GM19372 (cell line): ENCODE data around the gene CNTNAP1.

Experiments
- ATAC-seq: cut with Tn5 transposase; IDR thresholded peaks from one replicate; pipeline ENCODE4 v1.9.1; 2021; ENCODE audit warnings: mild to moderate bottlenecking, low read depth, moderate library complexity; ENCODE audit not compliant: unreplicated experiment

CNTNAP1 gene

DNA sequence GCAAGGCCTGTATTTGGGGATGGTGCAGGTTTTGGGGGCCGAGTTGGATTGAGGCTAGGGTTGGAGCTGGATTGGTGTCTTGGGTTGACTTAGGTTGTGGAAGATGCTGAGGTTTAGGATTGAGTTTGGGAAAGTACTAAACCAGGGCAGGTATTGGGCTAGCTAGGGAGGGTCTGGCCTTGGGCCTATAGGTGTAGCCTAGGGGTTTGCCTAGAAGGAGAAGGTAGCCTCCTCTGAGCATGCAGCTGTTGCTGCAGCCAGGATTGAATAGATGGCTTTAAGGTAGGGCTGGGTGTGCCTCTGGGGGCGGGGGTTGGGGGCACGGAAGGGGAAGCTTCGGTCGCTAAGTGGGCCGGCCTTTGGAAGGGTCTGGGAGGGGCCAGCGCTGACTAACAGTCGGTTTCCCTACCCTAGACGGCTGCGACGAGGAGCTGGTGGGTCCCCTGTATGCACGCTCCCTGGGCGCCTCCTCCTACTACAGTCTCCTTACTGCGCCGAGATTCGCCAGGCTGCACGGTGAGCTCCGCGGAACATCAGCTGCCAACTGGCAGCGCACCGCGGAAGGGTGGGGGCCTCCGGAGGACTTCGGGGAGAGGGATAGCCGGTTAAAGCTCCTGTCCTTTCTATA lies 1.2 kb downstream of the CNTNAP1 start:
- ATAC-seq, result no peak

DNA sequence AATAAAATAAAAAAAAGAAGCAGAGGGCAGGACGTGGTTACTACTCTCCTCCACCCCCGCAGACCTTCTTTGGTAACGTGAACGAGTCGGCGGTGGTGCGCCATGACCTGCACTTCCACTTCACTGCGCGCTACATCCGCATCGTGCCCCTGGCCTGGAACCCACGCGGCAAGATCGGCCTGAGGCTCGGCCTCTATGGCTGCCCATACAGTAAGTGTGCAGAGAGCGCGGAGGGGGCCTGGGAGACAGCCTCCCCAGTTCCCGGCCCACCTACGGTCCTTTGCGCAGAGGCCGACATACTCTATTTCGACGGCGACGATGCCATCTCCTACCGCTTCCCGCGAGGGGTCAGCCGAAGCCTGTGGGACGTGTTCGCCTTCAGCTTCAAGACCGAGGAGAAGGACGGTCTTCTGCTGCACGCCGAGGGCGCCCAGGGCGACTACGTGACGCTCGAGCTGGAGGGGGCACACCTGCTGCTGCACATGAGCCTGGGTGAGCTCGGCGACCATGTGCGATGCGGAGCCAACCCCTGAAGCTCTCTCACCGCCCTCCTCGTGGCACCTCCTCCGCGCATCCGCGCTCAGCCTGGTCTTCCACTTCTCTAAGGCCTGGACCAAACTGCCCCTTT lies 2.7 kb downstream of the CNTNAP1 start:
- ATAC-seq, result no peak

DNA sequence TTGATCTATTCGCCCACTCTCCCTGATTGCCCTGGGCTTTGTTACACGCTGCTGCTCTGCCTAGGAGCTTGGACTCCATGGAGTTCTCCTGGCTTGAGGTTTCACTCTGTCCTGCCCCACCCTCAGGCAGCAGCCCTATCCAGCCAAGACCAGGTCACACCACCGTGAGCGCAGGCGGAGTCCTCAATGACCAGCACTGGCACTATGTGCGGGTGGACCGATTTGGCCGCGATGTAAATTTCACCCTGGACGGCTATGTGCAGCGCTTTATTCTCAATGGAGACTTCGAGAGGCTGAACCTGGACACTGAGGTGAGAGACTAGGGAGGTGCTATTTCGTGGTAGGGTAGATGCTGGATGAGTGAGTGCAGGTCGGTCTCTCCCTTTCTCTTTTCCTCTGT lies 3.5 kb downstream of the CNTNAP1 start:
- ATAC-seq, result no peak

DNA sequence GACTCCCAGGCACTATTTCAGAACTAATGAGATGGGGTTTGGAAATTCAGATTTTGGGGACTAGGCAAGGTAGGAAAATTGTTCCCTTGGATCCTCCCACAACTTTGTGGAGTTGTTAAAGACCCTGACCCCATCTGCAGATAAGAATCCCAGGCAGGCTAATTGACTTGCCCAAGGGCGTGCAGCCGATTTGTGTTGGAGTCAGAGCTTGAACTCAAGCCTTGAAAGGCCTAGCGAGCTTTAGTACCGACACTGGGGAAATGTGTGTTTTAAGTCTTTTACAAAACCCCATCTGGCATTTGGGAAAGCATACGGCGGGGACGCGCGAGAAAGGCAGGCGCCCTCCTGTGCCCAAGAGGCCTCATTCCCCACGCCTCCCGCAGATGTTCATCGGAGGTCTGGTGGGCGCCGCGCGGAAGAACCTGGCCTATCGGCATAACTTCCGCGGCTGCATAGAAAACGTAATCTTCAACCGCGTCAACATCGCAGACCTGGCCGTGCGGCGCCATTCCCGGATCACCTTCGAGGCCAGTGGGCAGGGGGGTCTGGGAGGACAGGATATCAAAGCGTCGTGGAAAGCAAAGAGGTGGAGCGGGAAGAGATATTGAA lies 4.3 kb downstream of the CNTNAP1 start:
- ATAC-seq, result no peak

DNA sequence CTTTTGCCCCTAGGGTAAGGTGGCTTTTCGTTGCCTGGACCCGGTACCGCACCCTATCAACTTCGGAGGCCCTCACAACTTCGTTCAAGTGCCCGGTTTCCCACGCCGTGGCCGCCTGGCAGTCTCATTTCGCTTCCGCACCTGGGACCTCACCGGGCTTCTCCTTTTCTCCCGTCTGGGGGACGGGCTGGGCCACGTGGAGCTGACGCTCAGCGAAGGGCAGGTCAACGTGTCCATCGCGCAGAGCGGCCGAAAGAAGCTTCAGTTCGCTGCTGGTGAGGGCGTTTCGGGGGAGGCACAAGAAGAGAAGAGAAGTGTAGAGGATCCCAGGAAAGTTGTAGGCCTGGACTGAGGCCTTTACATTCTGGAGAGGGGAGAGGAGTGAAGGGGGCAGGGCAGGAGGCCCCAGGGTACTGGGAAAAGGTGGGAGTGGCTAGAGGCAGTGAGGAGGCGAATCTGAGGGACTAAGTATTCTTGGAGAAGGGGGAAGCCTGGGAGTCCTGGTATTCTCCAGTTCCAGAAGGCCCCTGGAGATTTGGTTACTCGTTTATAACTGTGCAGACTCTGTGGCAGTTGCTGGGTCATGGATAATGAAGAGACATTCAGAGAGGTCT lies 5.5 kb downstream of the CNTNAP1 start:
- no peak for ATAC-seq

DNA sequence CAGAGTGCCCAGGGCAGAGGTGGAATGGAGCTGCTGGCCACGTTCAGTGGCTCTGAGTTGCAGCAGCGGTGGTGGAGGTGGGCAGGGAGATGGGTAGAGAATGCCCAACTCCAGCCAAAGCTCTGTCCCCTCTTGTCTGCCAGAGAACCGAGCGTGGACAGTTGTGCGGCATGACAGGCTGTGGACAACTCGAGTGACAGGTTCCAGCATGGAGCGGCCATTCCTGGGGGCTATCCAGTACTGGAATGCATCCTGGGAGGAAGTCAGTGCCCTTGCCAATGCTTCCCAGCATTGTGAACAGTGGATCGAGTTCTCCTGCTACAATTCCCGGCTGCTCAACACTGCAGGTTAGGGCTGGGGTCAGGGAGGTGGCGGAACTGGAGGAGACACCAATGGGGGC lies 8.3 kb downstream of the CNTNAP1 start:
- ATAC-seq, result no peak

DNA sequence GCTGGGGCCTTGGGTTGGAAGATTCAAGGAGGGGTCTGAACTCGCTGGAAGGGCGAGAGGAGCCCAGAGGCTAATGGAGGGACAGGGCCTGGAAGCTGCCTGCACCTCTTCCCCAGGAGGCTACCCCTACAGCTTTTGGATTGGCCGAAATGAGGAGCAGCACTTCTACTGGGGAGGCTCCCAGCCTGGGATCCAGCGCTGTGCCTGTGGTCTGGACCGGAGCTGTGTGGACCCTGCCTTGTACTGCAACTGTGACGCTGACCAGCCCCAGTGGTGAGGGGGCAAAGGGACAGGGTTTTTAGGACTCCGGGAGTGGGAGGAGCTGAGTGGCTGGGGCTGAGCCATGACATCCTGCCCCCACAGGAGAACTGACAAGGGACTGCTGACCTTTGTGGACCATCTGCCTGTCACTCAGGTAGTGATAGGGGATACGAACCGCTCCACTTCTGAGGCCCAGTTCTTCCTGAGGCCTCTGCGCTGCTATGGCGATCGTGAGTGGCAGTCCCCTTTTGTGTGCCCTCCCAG lies 8.8 kb downstream of the CNTNAP1 start:
- ATAC-seq, result no peak

DNA sequence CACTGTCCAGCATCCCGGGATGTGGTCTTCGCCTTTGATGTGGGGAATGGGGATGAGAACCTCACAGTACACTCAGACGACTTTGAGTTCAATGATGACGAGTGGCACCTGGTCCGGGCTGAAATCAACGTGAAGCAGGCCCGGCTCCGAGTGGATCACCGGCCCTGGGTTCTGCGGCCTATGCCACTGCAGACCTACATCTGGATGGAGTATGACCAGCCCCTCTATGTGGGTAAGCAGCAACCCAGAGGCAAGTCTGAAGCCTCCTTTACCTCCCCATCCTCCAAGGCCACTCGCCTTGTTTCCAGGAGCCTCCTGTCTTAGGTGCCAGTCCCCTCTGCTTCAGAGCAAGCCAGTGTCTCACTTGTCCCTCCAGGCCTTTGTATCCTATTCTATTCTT lies 10.2 kb downstream of the CNTNAP1 start:
- ATAC-seq, result no peak

DNA sequence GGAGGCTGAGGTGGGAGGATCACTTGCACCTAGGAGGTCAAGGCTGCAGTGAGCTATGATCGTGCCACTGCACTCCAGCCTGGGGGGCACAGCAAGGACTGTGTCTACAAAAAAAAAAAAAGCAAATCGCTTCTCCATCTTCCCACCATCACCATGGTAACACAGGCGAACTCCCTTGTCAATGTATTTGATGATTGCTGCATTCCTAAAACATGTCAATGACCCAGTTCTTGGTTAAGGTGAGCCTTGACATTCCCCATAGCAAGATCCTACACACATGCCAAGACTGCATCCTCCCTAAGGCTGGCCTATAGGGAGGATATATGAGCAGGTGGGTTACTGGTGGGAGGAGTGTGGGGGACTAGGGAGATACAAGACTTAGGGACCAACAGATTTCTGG lies 12.2 kb downstream of the CNTNAP1 start:
- ATAC-seq, result no peak

DNA sequence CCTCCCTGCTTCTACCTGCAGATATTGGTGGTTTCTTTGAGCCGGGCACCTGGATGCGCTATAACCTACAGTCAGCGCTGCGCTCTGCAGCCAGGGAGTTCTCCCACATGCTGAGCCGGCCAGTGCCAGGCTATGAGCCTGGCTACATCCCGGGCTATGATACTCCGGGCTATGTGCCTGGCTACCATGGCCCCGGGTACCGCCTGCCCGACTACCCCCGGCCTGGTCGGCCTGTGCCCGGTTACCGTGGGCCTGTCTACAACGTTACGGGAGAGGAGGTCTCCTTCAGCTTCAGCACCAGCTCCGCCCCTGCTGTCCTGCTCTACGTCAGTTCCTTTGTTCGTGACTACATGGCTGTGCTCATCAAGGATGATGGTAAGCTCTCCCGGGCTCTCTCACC lies 13.2 kb downstream of the CNTNAP1 start:
- no peak for ATAC-seq

DNA sequence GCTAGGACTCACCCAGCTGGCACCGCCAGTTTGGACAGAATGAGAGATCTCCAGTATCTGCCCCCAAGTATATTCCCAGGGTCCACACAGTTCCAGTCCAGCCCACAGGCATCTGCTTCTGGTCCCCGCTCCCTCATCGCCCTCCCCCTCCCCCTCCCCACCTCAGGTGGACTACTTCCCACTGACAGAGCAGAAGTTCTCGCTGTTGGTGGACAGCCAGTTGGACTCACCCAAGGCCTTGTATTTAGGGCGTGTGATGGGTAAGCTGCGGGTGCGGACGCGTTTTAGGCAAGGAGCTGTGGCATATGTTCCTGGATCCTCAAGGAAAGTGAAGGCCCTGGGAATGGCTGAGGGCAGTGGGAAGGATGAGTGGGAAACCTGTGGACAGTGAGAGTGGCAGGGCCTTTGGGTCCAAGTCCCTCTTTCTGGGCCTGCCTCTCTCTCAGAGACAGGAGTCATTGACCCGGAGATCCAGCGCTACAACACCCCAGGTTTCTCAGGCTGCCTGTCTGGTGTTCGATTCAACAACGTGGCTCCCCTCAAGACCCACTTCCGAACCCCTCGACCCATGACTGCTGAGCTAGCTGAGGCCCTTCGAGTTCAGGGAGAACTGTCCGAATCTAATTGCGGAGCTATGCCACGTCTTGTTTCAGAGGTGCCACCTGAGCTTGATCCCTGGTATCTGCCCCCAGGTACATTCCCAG lies 14.9 kb downstream of the CNTNAP1 start:
- no peak for ATAC-seq

DNA sequence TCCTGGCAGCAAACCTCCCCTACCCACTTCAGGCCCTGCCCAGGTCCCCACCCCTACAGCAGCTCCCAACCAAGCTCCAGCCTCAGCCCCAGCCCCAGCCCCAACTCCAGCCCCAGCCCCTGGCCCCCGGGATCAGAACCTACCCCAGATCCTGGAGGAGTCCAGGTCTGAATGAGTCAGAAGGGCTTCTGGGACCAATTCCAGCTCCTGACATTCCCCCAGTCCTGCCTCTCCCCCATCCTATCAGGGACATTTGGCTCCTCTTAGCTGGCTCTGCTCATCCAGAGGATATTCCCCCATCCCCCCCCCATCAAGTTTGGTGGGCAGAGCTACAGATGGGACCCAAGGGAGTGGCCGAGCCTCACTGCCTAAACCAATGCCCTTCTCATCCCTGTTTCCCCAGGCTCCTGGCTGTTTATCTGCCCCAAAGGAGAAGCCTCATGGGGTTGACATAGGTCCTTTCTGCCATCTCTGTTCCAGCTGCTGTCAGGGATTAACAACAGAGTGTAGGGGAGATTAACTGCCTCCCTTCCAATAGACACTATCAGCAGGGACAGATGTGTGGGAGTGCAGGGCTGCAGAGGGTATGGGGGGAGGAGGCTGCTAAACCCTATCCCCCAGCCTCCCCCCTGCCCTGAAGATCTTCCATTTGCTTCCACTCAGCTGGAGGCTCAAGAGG lies 16.5 kb downstream of the CNTNAP1 start:
- no peak for ATAC-seq

DNA sequence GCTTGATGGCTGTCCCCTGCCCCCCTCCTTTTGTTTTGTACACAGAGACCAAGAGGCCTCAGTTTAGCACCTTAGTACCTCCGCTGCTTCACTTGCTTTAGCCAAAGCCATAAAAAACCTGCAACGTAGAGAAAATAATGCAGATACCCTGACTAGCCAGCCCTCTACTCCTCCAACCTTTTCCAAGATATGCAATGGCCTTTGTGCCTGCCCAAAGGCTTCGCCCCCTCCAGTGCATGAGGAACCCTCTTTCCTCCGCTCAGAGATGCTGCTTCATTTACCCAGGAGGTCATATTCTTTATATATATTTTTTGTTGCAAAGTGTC lies 17.0 kb downstream of the CNTNAP1 start:
- ATAC-seq, result no peak

DNA sequence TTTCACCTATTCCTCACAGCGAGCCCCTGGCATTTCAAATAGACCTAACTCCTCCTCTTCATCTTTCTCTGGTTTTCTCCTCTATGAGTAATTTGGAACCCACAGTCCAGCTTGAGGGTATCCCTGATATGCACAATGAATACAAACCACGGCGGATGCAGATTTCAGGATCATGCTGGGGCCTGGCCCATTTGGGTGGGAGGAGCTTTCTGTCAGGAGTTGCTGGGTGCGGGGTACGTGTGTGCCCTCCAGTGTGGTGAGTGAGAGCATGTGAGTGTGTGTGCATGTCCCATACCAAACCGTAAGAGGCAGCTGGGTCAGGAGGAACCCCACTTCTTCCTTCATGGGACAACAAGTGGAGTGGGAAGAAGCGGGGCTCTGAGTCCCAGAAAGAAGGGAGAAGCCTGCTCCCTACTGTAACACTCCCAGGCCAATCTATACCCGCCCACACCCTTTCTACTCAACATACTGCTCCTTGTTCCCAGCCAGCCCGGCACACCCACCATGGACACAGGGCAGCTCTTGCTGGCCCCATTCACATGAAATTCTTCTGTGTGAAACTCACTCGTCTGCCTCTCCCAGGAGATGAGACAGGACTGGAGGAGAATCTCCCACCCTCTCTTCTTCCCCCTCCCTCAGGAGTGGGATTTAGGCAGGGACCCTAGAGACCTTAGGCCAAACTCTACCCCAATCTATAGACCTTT lies 18.4 kb downstream of the CNTNAP1 start:
- no peak for ATAC-seq

DNA sequence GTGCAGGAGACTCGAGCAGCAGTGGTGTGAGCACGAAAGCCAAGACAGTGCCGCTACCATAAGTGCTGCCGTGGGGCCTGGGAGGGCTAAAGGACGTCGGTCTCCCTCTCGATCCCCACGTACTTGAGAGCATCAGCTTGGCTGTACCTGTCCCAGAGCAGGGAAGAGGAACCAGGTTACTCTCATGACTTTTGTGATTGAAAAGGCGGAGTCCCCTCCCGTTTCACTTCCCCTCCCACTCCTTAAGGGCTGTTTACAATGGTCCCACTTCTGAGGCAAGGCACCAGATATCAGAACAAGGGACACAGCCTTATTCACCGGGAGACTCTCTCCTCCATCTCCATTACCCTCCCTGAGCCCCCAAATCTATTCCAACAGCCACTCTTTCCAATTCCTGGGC lies 20.1 kb downstream of the CNTNAP1 start:
- no peak for ATAC-seq

DNA sequence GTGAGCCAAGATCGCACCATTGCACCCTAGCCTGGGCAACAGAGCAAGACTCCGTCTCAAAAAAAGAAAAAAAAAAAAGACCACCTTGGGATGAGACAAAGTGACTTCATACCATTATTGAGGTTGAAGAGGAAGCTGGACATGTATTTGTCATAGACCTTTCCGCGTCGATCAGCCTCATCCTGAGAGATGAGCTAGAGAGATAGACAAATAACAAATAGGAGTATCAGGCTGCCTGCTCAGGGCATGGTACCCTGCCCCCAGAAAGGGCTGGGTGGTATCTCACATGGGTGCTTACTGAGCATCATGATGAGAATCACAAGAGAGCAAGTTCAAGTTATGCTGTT lies 22.1 kb downstream of the CNTNAP1 start:
- no peak for ATAC-seq

DNA sequence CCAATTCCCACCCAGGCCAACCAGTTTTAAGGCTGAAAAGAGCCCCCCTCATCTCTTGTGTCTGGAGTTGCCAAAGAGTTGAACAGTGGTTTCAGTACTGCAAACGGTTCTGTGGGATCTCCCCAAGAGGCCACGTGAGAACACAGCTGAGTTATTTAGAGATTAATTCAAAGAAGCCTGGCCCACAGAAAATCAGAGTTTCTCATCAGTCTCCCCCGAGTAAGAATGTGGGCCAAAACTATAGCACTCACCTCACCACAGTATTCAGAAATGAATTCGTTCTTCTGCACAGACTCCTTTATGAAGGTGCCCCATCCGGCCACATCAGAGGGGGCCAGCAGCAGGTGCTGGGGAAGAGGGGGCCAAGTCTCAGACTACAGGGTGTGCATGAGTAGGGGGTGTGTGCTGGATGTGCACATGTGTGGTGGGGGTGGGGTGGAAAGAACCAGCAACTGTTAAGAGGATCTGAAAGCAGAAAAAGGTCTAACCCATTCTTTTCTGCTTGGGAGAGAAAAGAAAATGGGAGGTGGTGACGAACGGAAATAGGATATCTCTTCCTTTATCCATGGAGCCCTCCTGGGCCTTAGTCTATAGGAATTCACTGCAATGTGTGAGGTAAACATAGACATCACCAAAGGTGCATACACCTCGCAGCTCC lies 22.6 kb downstream of the CNTNAP1 start:
- ATAC-seq, result peak; percentile 78

DNA sequence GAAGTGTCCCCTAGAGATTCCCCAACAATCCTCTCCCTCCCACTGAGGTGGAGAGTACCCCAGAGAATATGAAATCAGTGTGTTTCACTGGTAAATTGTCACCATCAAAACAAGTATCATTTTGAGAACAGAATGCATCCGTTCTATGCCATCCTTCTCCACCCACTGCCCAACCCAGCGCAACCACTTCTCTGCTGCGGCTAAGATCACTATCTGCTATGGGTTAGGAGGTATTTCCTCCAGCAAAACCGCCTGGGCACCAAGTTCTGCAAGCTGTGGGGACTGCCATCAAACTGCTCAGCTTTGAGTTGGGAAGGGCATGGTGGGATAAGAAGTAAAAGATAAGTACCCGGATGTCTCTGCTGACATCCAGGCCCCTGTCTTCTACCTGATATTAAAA lies 24.4 kb downstream of the CNTNAP1 start:
- no peak for ATAC-seq

DNA sequence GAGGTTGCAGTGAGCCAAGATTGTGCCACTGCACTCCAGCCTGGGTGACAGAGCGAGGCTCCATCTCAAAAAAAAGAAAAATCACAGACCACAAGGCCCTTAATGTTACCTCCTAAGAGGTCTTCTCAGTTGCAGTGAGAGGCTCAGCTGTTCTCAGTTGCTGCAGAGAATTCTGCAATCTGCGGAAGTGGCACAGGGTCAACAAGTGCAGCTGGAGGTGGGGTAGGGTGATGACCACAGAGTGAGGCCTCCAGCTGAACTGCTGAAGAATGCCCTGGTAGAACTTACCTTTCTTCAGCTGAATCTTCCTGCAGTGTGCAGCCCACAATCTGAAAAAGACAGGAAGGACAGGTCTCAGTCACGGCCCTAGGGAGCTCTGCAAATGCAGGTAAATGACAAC lies 26.3 kb downstream of the CNTNAP1 start:
- ATAC-seq, result no peak

DNA sequence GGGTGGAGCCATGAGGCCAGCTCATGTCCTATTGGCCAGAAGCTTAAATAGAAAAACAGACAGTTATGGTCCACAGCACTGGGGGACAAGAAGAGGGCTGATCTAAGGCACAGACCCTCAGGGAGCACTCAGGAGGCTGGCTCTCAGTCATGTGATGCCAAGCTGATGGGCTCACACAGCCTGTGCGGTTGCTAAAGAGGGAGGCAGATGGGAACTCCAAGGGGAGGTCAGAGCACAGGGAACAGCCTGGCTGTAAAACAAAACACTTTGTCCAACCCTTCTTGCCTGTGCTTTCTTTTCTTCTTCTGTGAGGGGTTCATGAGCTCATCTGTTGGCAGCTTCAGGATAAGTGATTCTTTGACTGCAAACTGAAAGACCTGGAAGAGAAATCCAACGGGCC lies 27.2 kb downstream of the CNTNAP1 start:
- ATAC-seq, result no peak
